ENCODE data around the gene ACTL8. TPM values are rescaled to one million over a fixed set of nuclear protein-coding genes. Genes with fewer than 3 reads are reported as not detected.

The ACTL8 gene
- total RNA-seq, 1 experiment from 2014 or later, result 0.69 TPM

DNA sequence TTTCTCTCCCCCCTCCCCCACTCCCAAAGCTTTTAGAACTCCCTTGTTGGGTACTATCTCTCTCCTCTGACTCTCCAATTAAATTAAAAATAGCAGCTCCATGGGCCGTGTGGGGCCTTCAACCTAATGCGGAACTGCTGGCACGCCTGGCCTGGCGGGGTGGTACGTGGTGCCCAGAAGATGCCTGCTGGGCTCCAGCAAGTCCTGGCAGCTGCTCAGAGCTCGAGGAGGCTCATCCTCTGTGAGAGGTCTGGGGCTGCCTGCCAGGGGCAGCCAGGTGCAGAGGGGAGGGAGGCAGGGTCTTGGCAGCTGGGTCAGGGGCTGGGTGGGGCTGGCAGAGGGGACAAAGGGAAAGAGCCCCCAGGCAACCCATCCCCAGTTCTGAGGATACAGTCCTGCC, 74.4 kb downstream of the ACTL8 start:
- intact Hi-C loops (cut with micrococcal nuclease), result no loop called here
- DNase-seq (ENCODE audit: low read depth, low spot score) (no peak), ATAC-seq (no peak)
- Histone ChIP-seq H3K9me2 (ENCODE audit: insufficient read depth) (no peaks in the 10 kb centered on the region), H3K79me2 (ENCODE audit: insufficient read depth, low read length) (no peaks in the 10 kb centered on the region), H3K4me2 (ENCODE audit: low read length) (no peak overlapping the region), H3K9ac (ENCODE audit: low read length) (no peak overlapping the region), H3K9me3 (ENCODE audit: control insufficient read depth in 1 of 2, insufficient read depth in 1 of 2, low read depth in 1 of 2, low read length in 2 of 2) (no peaks in the 10 kb centered on the region), H3K27ac (ENCODE audit: low read depth, low read length) (no peak overlapping the region), H3K36me3 (ENCODE audit: control insufficient read depth in 1 of 2, insufficient read depth in 2 of 2, low read length in 2 of 2) (no peaks in the 10 kb centered on the region), H4K20me1 (ENCODE audit: insufficient read depth) (no peaks in the 10 kb centered on the region), H3K4me1 (ENCODE audit: control insufficient read depth in 1 of 2, insufficient read depth in 2 of 2, low read length in 2 of 2) (no peaks in the 10 kb centered on the region), H3K4me3 (replicated peaks in 1 of 2; ENCODE audit: low read depth in 1 of 2, low read length in 2 of 2) (no peak overlapping the region), H3K27me3 (ENCODE audit: insufficient read depth, low read length) (peaks cover 26% of the 10 kb centered on the region; the same call in 1 of the 2 replicates), H2AFZ (ENCODE audit: low read depth, low read length, poor library complexity, severe bottlenecking) (no peak overlapping the region)
- RAD21 ChIA-PET (ENCODE audit: low non-redundant PET in 1 of 2, low total read pairs in 2 of 2, uncharacterized antibody in 2 of 2, unreplicated experiment in 2 of 2), result no interaction called here
- BruUV-seq (replicated peaks), result no TSS peak
- TF ChIP-seq ZFX (IDR thresholded peaks at IDR 0.05), result no peak
- no peak for TF ChIP-seq POLR2AphosphoS5 (IDR thresholded peaks at IDR 0.05; ENCODE audit: low read depth, low read length)
- TF ChIP-seq, protein P1, sequence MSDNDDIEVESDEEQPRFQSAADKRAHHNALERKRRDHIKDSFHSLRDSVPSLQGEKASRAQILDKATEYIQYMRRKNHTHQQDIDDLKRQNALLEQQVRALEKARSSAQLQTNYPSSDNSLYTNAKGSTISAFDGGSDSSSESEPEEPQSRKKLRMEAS (IDR thresholded peaks at IDR 0.05), result no peak
- POLR2A ChIA-PET, result no interaction called here
- CTCF ChIA-PET, result no interaction called here

DNA sequence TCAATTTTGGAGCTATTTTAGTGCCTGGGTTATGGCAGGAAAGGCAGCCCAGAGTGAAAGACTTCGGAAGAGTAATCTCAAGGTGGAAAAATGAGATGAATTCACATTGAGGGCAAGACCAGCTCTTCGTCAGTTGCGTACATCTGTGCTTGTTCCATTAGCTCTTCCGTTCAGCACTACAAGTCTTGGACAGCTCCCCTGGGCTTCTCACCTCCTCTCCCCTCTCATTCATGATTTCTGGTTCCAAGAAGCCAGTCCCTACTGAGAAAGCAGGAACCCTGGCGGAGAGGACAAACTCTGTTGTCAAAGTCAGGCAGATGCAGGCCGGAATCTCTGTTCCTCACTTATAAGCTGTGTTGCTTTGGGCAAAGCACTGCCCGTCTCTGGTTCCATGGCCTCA, 76.5 kb downstream of the ACTL8 start:
- Histone ChIP-seq H3K4me2 (ENCODE audit: low read length) (no peak overlapping the region), H3K4me1 (ENCODE audit: control insufficient read depth in 1 of 2, insufficient read depth in 2 of 2, low read length in 2 of 2) (no peaks in the 10 kb centered on the region), H3K79me2 (ENCODE audit: insufficient read depth, low read length) (no peaks in the 10 kb centered on the region), H2AFZ (ENCODE audit: low read depth, low read length, poor library complexity, severe bottlenecking) (no peak overlapping the region), H3K9me3 (ENCODE audit: control insufficient read depth in 1 of 2, insufficient read depth in 1 of 2, low read depth in 1 of 2, low read length in 2 of 2) (no peaks in the 10 kb centered on the region), H3K27ac (ENCODE audit: low read depth, low read length) (no peak overlapping the region), H3K9me2 (ENCODE audit: insufficient read depth) (no peaks in the 10 kb centered on the region), H3K9ac (ENCODE audit: low read length) (no peak overlapping the region), H4K20me1 (ENCODE audit: insufficient read depth) (no peaks in the 10 kb centered on the region), H3K36me3 (ENCODE audit: control insufficient read depth in 1 of 2, insufficient read depth in 2 of 2, low read length in 2 of 2) (no peaks in the 10 kb centered on the region), H3K27me3 (ENCODE audit: insufficient read depth, low read length) (peaks cover 39% of the 10 kb centered on the region), H3K4me3 (replicated peaks in 1 of 2; ENCODE audit: low read depth in 1 of 2, low read length in 2 of 2) (no peak overlapping the region)
- no peak for TF ChIP-seq SP1 (IDR thresholded peaks at IDR 0.05; ENCODE audit: low read depth)
- TF ChIP-seq, protein P2, sequence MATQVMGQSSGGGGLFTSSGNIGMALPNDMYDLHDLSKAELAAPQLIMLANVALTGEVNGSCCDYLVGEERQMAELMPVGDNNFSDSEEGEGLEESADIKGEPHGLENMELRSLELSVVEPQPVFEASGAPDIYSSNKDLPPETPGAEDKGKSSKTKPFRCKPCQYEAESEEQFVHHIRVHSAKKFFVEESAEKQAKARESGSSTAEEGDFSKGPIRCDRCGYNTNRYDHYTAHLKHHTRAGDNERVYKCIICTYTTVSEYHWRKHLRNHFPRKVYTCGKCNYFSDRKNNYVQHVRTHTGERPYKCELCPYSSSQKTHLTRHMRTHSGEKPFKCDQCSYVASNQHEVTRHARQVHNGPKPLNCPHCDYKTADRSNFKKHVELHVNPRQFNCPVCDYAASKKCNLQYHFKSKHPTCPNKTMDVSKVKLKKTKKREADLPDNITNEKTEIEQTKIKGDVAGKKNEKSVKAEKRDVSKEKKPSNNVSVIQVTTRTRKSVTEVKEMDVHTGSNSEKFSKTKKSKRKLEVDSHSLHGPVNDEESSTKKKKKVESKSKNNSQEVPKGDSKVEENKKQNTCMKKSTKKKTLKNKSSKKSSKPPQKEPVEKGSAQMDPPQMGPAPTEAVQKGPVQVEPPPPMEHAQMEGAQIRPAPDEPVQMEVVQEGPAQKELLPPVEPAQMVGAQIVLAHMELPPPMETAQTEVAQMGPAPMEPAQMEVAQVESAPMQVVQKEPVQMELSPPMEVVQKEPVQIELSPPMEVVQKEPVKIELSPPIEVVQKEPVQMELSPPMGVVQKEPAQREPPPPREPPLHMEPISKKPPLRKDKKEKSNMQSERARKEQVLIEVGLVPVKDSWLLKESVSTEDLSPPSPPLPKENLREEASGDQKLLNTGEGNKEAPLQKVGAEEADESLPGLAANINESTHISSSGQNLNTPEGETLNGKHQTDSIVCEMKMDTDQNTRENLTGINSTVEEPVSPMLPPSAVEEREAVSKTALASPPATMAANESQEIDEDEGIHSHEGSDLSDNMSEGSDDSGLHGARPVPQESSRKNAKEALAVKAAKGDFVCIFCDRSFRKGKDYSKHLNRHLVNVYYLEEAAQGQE (IDR thresholded peaks at IDR 0.05; ENCODE audit: low read depth), result peak; percentile 87
- TF ChIP-seq FOSL1 (IDR thresholded peaks at IDR 0.05; ENCODE audit: low read depth), result no peak
- CTCF ChIA-PET, result no interaction called here
- POLR2A ChIA-PET, result no interaction called here
- DNase-seq (ENCODE audit: low read depth, low spot score) (no peak), ATAC-seq (no peak)
- no TSS peak for BruUV-seq (replicated peaks)
- intact Hi-C loops (cut with micrococcal nuclease), result no loop called here
- RAD21 ChIA-PET (ENCODE audit: low non-redundant PET in 1 of 2, low total read pairs in 2 of 2, uncharacterized antibody in 2 of 2, unreplicated experiment in 2 of 2), result no interaction called here
